H1 (cell line): ENCODE data around the gene PBX1. TPM values are rescaled to one million over a fixed set of nuclear protein-coding genes. Genes with fewer than 3 reads are reported as not detected.

ENCODE experiments used
- CTCF ChIA-PET: fragments of 300-600 bp; sonication (Branson Sonifier 250); formaldehyde crosslinking; loops from one replicate; lab custom pipeline; 2021; ENCODE audit not compliant: partially characterized antibody; lab: Charles Lee
- POLR2A ChIA-PET: fragments of 300-600 bp; sonication (Branson Sonifier 250); formaldehyde crosslinking; loops from one replicate; lab custom pipeline; 2021; ENCODE audit warnings: inconsistent platforms; ENCODE audit not compliant: partially characterized antibody; lab: Charles Lee
- DNase-seq, 2 experiments: peaks; one replicate each; pipeline versions ENCODE4 v3.0.0 to v3.0.0-alpha.2; 2010 to 2022; ENCODE audit warnings: low spot score in 2 of 2, low read depth in 1 of 2, mixed read lengths in 1 of 2
- FAIRE-seq: peaks from 2 replicates; lab custom pipeline; 2011; peaks lifted over from hg19 to GRCh38; lab: Jason Lieb, UNC
- H2AFZ ChIP-seq: 2 replicates; pipeline ENCODE4 v1.8.1; 2012; ENCODE audit warnings: low read length, inconsistent platforms
- H2AK5ac ChIP-seq: 2 replicates; pipeline ENCODE4 v1.6.1; 2013; ENCODE audit warnings: low read depth, low read length
- H2BK120ac ChIP-seq: replicated peaks from 2 replicates; pipeline ENCODE3; 2013; ENCODE audit warnings: low read depth, low read length, inconsistent platforms
- H2BK12ac ChIP-seq: 2 replicates; pipeline ENCODE4 v1.6.1; 2013; ENCODE audit warnings: low read depth, low read length
- H2BK15ac ChIP-seq: 2 replicates; pipeline ENCODE4 v1.6.1; 2013; ENCODE audit warnings: low read length
- H2BK20ac ChIP-seq: 2 replicates; pipeline ENCODE4 v1.6.1; 2013; ENCODE audit warnings: low read length
- H2BK5ac ChIP-seq: 2 replicates; pipeline ENCODE4 v1.6.1; 2013; ENCODE audit warnings: low read depth, low read length
- H3K14ac ChIP-seq: 2 replicates; pipeline ENCODE4 v1.6.1; 2013; ENCODE audit warnings: inconsistent platforms; ENCODE audit not compliant: insufficient read length
- H3K18ac ChIP-seq: 2 replicates; pipeline ENCODE4 v1.6.1; 2013; ENCODE audit warnings: low read length; ENCODE audit errors: extremely low read depth
- H3K23ac ChIP-seq: 2 replicates; pipeline ENCODE4 v1.6.1; 2013; ENCODE audit warnings: inconsistent platforms; ENCODE audit not compliant: insufficient read length
- H3K23me2 ChIP-seq: 2 replicates; pipeline ENCODE4 v1.6.1; 2013; ENCODE audit warnings: low read depth, low read length
- H3K27ac ChIP-seq: 2 replicates; pipeline ENCODE4 v1.6.1; 2011; ENCODE audit warnings: low read depth, low read length, inconsistent platforms
- H3K27me3 ChIP-seq, 4 experiments: replicated peaks in 1 of 4; 1 replicate in 1 of 4; 2 replicates in 3 of 4; pipeline versions ENCODE4 v1.6.1 to v1.8.1; 2011 to 2013; ENCODE audit warnings: low read length in 3 of 4, mild to moderate bottlenecking in 3 of 4, inconsistent platforms in 2 of 4, mixed read lengths in 2 of 4, moderate library complexity in 1 of 4; ENCODE audit not compliant: control insufficient read depth in 3 of 4, insufficient read depth in 3 of 4; ENCODE audit errors: extremely low read depth in 1 of 4
- H3K36me3 ChIP-seq, 4 experiments: 2 replicates each; pipeline versions ENCODE4 v1.6.1 to v1.8.1; 2011 to 2013; ENCODE audit warnings: mild to moderate bottlenecking in 4 of 4, low read length in 3 of 4, moderate library complexity in 2 of 4, control low read depth in 1 of 4, inconsistent platforms in 1 of 4; ENCODE audit not compliant: insufficient read depth in 4 of 4, control insufficient read depth in 2 of 4
- H3K4ac ChIP-seq: replicated peaks from 2 replicates; pipeline ENCODE3; 2013; ENCODE audit warnings: low read length, low read depth, mixed read lengths, inconsistent platforms; ENCODE audit not compliant: insufficient read length
- H3K4me1 ChIP-seq, 4 experiments: replicated peaks in 1 of 4; 1 replicate in 1 of 4; 2 replicates in 3 of 4; pipeline versions ENCODE4 v1.6.1 to v1.8.1; 2011 to 2013; ENCODE audit warnings: low read length in 3 of 4, inconsistent platforms in 2 of 4, mixed read lengths in 1 of 4; ENCODE audit not compliant: insufficient read depth in 4 of 4, control insufficient read depth in 3 of 4
- H3K4me2 ChIP-seq, 2 experiments: 2 replicates each; pipeline versions ENCODE4 v1.6.1 to v1.8.1; 2011 to 2013; ENCODE audit warnings: low read depth in 2 of 2, low read length in 2 of 2, control low read depth in 1 of 2, inconsistent platforms in 1 of 2, mild to moderate bottlenecking in 1 of 2; ENCODE audit not compliant: insufficient read depth in 1 of 2
- H3K4me3 ChIP-seq, 4 experiments: fragments of 200-600, 300-600 bp in 1 of 4; sonication (generic), shearing (Covaris generic), sonication (Bioruptor Twin) in 1 of 4; 2 replicates each; pipeline versions ENCODE4 v1.5.1 to v1.8.1; 2011 to 2016; ENCODE audit warnings: low read length in 4 of 4, low read depth in 3 of 4, control low read depth in 2 of 4, inconsistent platforms in 2 of 4, mild to moderate bottlenecking in 2 of 4, mixed read lengths in 1 of 4, moderate library complexity in 1 of 4; ENCODE audit not compliant: insufficient read depth in 2 of 4; ENCODE audit errors: extremely low read depth in 1 of 4
- H3K56ac ChIP-seq: replicated peaks from 2 replicates; pipeline ENCODE3; 2013; ENCODE audit warnings: low read depth, mild to moderate bottlenecking, mixed read lengths, low read length, inconsistent platforms; ENCODE audit not compliant: insufficient read length
- H3K79me1 ChIP-seq: 2 replicates; pipeline ENCODE4 v1.6.1; 2013; ENCODE audit warnings: low read depth, low read length, control low read depth
- H3K79me2 ChIP-seq, 2 experiments: 2 replicates each; pipeline versions ENCODE4 v1.6.1 to v1.8.1; 2012 to 2013; ENCODE audit warnings: low read length in 2 of 2, mild to moderate bottlenecking in 2 of 2, inconsistent platforms in 1 of 2; ENCODE audit not compliant: insufficient read depth in 2 of 2, control insufficient read depth in 1 of 2
- H3K9ac ChIP-seq, 4 experiments: replicated peaks in 1 of 4; 1 replicate in 1 of 4; 2 replicates in 3 of 4; pipeline versions ENCODE4 v1.6.1 to v1.8.1; 2011 to 2013; ENCODE audit warnings: low read depth in 3 of 4, low read length in 3 of 4, control low read depth in 2 of 4, mild to moderate bottlenecking in 2 of 4, moderate library complexity in 2 of 4, inconsistent platforms in 1 of 4; ENCODE audit errors: extremely low read depth in 1 of 4
- H3K9me3 ChIP-seq, 2 experiments: 2 replicates each; pipeline versions ENCODE4 v1.6.1 to v1.8.1; 2012 to 2013; ENCODE audit warnings: mild to moderate bottlenecking in 2 of 2, moderate library complexity in 2 of 2, control low read depth in 1 of 2, inconsistent platforms in 1 of 2, low read depth in 1 of 2, low read length in 1 of 2, mixed read lengths in 1 of 2; ENCODE audit not compliant: insufficient read depth in 2 of 2
- H4K20me1 ChIP-seq, 2 experiments: replicated peaks in 1 of 2; 2 replicates each; pipeline versions ENCODE3 to v1.8.1; 2011 to 2013; ENCODE audit warnings: inconsistent platforms in 2 of 2, low read length in 2 of 2, mild to moderate bottlenecking in 1 of 2; ENCODE audit not compliant: insufficient read depth in 2 of 2, control insufficient read depth in 1 of 2
- H4K5ac ChIP-seq: 2 replicates; pipeline ENCODE4 v1.6.1; 2013; ENCODE audit warnings: low read length, low read depth, mixed read lengths, inconsistent platforms; ENCODE audit not compliant: insufficient read length
- H4K8ac ChIP-seq: 2 replicates; pipeline ENCODE4 v1.8.0; 2013; ENCODE audit warnings: mild to moderate bottlenecking, moderate library complexity, low read length, inconsistent platforms; ENCODE audit not compliant: insufficient read depth; ENCODE audit errors: extremely low read depth
- H4K91ac ChIP-seq: replicated peaks from 2 replicates; pipeline ENCODE3; 2013; ENCODE audit warnings: low read length, mixed read lengths, inconsistent platforms; ENCODE audit not compliant: insufficient read length
- GABPA ChIP-seq: IDR thresholded peaks from 2 replicates; pipeline ENCODE4 v1.6.1; 2011; ENCODE audit warnings: mild to moderate bottlenecking, low read length, moderate library complexity, borderline replicate concordance; ENCODE audit not compliant: insufficient read depth
- HDAC2 ChIP-seq, 2 experiments: fragments of 300-600 bp in 1 of 2; sonication (generic) in 1 of 2; IDR thresholded peaks; 2 replicates each; pipeline ENCODE4 v1.6.1; 2011 to 2012; ENCODE audit warnings: low read depth in 2 of 2, low read length in 2 of 2, mild to moderate bottlenecking in 2 of 2, moderate library complexity in 2 of 2, borderline replicate concordance in 1 of 2, inconsistent platforms in 1 of 2
- KDM4A ChIP-seq: IDR thresholded peaks from one replicate; pipeline ENCODE4 v1.7.1; 2012; ENCODE audit warnings: low read depth, mild to moderate bottlenecking, moderate library complexity, low read length, inconsistent platforms; ENCODE audit not compliant: severe bottlenecking
- MAFK ChIP-seq: IDR thresholded peaks from 2 replicates; pipeline ENCODE4 v1.6.1; 2012; ENCODE audit warnings: low read depth, mild to moderate bottlenecking, improper control_type of control experiment, low read length
- PHF8 ChIP-seq: fragments of 200-600 bp; sonication (generic); conservative IDR thresholded peaks from 2 replicates; pipeline ENCODE4 v1.7.1; 2012; ENCODE audit warnings: low read depth, mild to moderate bottlenecking, inconsistent platforms, low read length, moderate library complexity
- POLR2AphosphoS5 ChIP-seq: IDR thresholded peaks from 2 replicates; pipeline ENCODE4 v1.6.1; 2011; ENCODE audit warnings: low read depth, low read length
- RBBP5 ChIP-seq: IDR thresholded peaks from 2 replicates; pipeline ENCODE4 v1.7.1; 2012; ENCODE audit warnings: low read depth, mild to moderate bottlenecking, inconsistent platforms, low read length, moderate library complexity, borderline replicate concordance
- RFX5 ChIP-seq: IDR thresholded peaks from 2 replicates; pipeline ENCODE4 v1.6.1; 2011; ENCODE audit warnings: low read depth, low read length, improper control_type of control experiment, borderline replicate concordance
- RXRA ChIP-seq: IDR thresholded peaks from 2 replicates; pipeline ENCODE4 v1.6.1; 2011; ENCODE audit warnings: low read depth, mild to moderate bottlenecking, low read length, moderate library complexity; ENCODE audit not compliant: insufficient read depth
- SP1 ChIP-seq: IDR thresholded peaks from 2 replicates; pipeline ENCODE4 v1.6.1; 2011; ENCODE audit warnings: low read depth, low read length
- SUZ12 ChIP-seq: fragments of 200-600 bp; sonication (generic); IDR thresholded peaks from 2 replicates; pipeline ENCODE4 v1.6.1; 2012; ENCODE audit warnings: mild to moderate bottlenecking, inconsistent platforms, low read length, moderate library complexity, mixed read lengths
- TAF7 ChIP-seq: optimal IDR thresholded peaks from 2 replicates; pipeline ENCODE3; 2011; ENCODE audit warnings: low read depth, mild to moderate bottlenecking, inconsistent platforms, low read length, moderate library complexity, borderline replicate concordance
- TBP ChIP-seq: IDR thresholded peaks from 2 replicates; pipeline ENCODE4 v1.6.1; 2011; ENCODE audit warnings: low read depth, low read length, improper control_type of control experiment
- YY1 ChIP-seq: IDR thresholded peaks from 2 replicates; pipeline ENCODE4 v1.6.1; 2011; ENCODE audit warnings: low read depth, mild to moderate bottlenecking, low read length
- WGBS, 2 experiments: shearing (Covaris generic) in 1 of 2; methylation state at CpG; one replicate each; pipeline versions ENCODE4 v1.1.6 to v1.1.7; 2013 to 2015; ENCODE audit warnings: low lambda C conversion rate in 2 of 2, mixed read lengths in 2 of 2, inconsistent platforms in 1 of 2, low coverage in 1 of 2, missing lambda C conversion rate in 1 of 2; ENCODE audit not compliant: insufficient replicate concordance in 2 of 2, insufficient coverage in 1 of 2, insufficient read length in 1 of 2; ENCODE audit errors: extremely low coverage in 1 of 2, missing lambda C conversion rate in 1 of 2; 5-methylcytosine and 5-hydroxymethylcytosine counted together
- polyA plus RNA-seq, 7 experiments: library from polyadenylated mRNA; depleted of rRNA in 3 of 7; stranded (reverse) in 5 of 7; unstranded in 2 of 7; fragments of >200 nt in 5 of 7; fragments of 200-250 nt in 2 of 7; gene quantifications; 1 replicate in 5 of 7; 2 replicates in 1 of 7; 4 replicates in 1 of 7; pipeline versions ENCODE4 v1.2.1 to v1.2.3, GENCODE V29; 2011 to 2013; ENCODE audit warnings: missing spikeins in 2 of 7, mixed read lengths in 2 of 7
- total RNA-seq: library from RNA; stranded (reverse); fragmentation: NEBNext Ultra II Directional; extraction: Animal tissue kit (Norgen Biotek cat#: 25700); gene quantifications from 2 replicates; pipeline ENCODE4 v1.2.1, GENCODE V29; 2021

Gene PBX1
- total and polyA plus RNA-seq, 2 of the 8 experiments (the other 6 are each of a cell fraction or from before 2014, with no cell fraction given): 87.4 to 124 TPM

GRCh38 chr1:164757625-164758024 is 198.6 kb downstream of the PBX1 start:
- no peak for FAIRE-seq
- TF ChIP-seq POLR2AphosphoS5 (no peak), RXRA (no peak), RBBP5 (no peak), HDAC2 (IDR thresholded peaks at IDR 0.05; ENCODE audit: borderline replicate concordance in 1 of 2, low read depth in 2 of 2, low read length in 2 of 2) (no peak), SP1 (no peak), RFX5 (no peak), GABPA (no peak), TAF7 (no peak), SUZ12 (no peak), PHF8 (no peak), YY1 (no peak), MAFK (no peak), KDM4A (no peak), TBP (no peak)

More at GRCh38 chr1:164757625-164758024, 198.6 kb downstream of the PBX1 start:
- Histone ChIP-seq H3K27ac (no peak overlapping the region), H3K4me2 (no peak overlapping the region), H3K79me2 (peaks cover 0 to 88% of the 10 kb centered on the region in 2 experiments; a peak in 3 of 4 replicates), H2BK15ac (no peak overlapping the region), H2BK120ac (no peak overlapping the region), H3K23ac (no peak overlapping the region), H2AFZ (no peak overlapping the region), H3K18ac (no peak overlapping the region), H2BK12ac (no peak overlapping the region), H3K79me1 (peaks cover 9% of the 10 kb centered on the region), H2AK5ac (no peak overlapping the region), H4K91ac (no peak overlapping the region), H3K23me2 (no peaks in the 10 kb centered on the region; the same call in 1 of the 2 replicates), H4K8ac (no peak overlapping the region), H2BK5ac (no peak overlapping the region), H3K4me1 (peaks cover 0 to 14% (median 10%) of the 10 kb centered on the region in 4 experiments; a peak in 5 of 7 replicates), H3K56ac (no peak overlapping the region), H3K9me3 (no peaks in the 10 kb centered on the region), H3K4me3 (no peak overlapping the region), H4K5ac (no peak overlapping the region), H3K4ac (no peak overlapping the region), H2BK20ac (no peak overlapping the region), H3K27me3 (no peaks in the 10 kb centered on the region), H4K20me1 (peaks cover 0 to 3% of the 10 kb centered on the region in 2 experiments), H3K9ac (no peak overlapping the region), H3K14ac (no peak overlapping the region), H3K36me3 (no peaks in the 10 kb centered on the region)
- no peak for DNase-seq
- POLR2A ChIA-PET: no interaction called here
- 88% methylated on average over 1 of the region's 1 CpG; no CpG with 5 or more reads in 1 of the 2 experiments for WGBS, 2 experiments
- CTCF ChIA-PET: interaction anchor here (1.0 to 1.6 kb wide), 2 partner anchors 84 to 95 kb away, joined by 3 to 4 read pairs; no protein-coding TSS in a partner anchor
